Neural cell (in vitro differentiated cells): Measurements from ENCODE around the gene FFAR3. TPM values are rescaled to one million over a fixed set of nuclear protein-coding genes. Genes with fewer than 3 reads are reported as not detected.

ENCODE experiments used
- H2AFZ ChIP-seq: fragments of 200-600, 300-800 bp; sonication (generic), shearing (Covaris generic); 2 replicates; pipeline ENCODE4 v1.6.0; 2014; ENCODE audit warnings: low read depth, mild to moderate bottlenecking, antibody characterized with exemption, low read length, moderate library complexity
- H3F3A ChIP-seq: fragments of 200-600 bp; shearing (Covaris generic); 2 replicates; pipeline ENCODE4 v1.6.1; 2016; ENCODE audit warnings: mild to moderate bottlenecking, moderate library complexity, mixed read lengths, antibody characterized with exemption, low read length; ENCODE audit not compliant: insufficient read depth, poor library complexity, severe bottlenecking
- H3K27ac ChIP-seq: fragments of 200-600, 300-800 bp; sonication (generic), shearing (Covaris generic); 2 replicates; pipeline ENCODE4 v1.5.1; 2014; ENCODE audit warnings: mild to moderate bottlenecking, low read length, moderate library complexity
- H3K27me3 ChIP-seq: fragments of 300-800, 200-600 bp; sonication (generic), shearing (Covaris generic); 2 replicates; pipeline ENCODE4 v1.6.0; 2014; ENCODE audit warnings: mild to moderate bottlenecking, low read depth, low read length, moderate library complexity; ENCODE audit not compliant: insufficient read depth
- H3K36me3 ChIP-seq: fragments of 300-800, 200-600 bp; sonication (generic), shearing (Covaris generic); 2 replicates; pipeline ENCODE4 v1.5.1; 2014; ENCODE audit warnings: mild to moderate bottlenecking, antibody characterized with exemption, low read length, moderate library complexity; ENCODE audit not compliant: insufficient read depth
- H3K4me2 ChIP-seq: fragments of 300-800, 200-600 bp; sonication (generic), shearing (Covaris generic); 2 replicates; pipeline ENCODE4 v1.6.0; 2014; ENCODE audit warnings: mild to moderate bottlenecking, low read length
- H3K4me3 ChIP-seq: fragments of 300-800, 200-600 bp; sonication (generic), shearing (Covaris generic); 2 replicates; pipeline ENCODE4 v1.5.1; 2014; ENCODE audit warnings: mild to moderate bottlenecking, low read length, moderate library complexity
- H3K79me2 ChIP-seq: fragments of 200-600 bp; shearing (Covaris generic); replicated peaks from 2 replicates; pipeline ENCODE4 v1.6.0; 2014; ENCODE audit warnings: mild to moderate bottlenecking, low read length, moderate library complexity; ENCODE audit not compliant: insufficient read depth
- H3K9ac ChIP-seq: fragments of 300-800, 200-600 bp; sonication (generic), shearing (Covaris generic); 2 replicates; pipeline ENCODE4 v1.6.1; 2016; ENCODE audit warnings: mild to moderate bottlenecking, low read length, mixed read lengths
- H3K9me2 ChIP-seq: fragments of 200-600 bp; shearing (Covaris generic); 2 replicates; pipeline ENCODE4 v1.6.1; 2016; ENCODE audit warnings: mild to moderate bottlenecking, low read length, mixed read lengths; ENCODE audit not compliant: insufficient read depth
- H3K9me3 ChIP-seq: fragments of 200-600, 300-800 bp; sonication (generic), shearing (Covaris generic); 2 replicates; pipeline ENCODE4 v1.6.1; 2016; ENCODE audit warnings: mild to moderate bottlenecking, mixed run types, low read length, moderate library complexity, mixed read lengths
- H4K20me1 ChIP-seq: fragments of 200-600 bp; shearing (Covaris generic); 2 replicates; pipeline ENCODE4 v1.6.1; 2016; ENCODE audit warnings: mild to moderate bottlenecking, mixed run types; ENCODE audit not compliant: insufficient read depth
- CTCF ChIP-seq: fragments of 450-650 bp; IDR thresholded peaks from 2 replicates; pipeline ENCODE4 v1.5.1; 2014; ENCODE audit warnings: antibody characterized with exemption, mild to moderate bottlenecking, moderate library complexity; ENCODE audit not compliant: poor library complexity, severe bottlenecking
- EP300 ChIP-seq: fragments of 450-650 bp; conservative IDR thresholded peaks from 2 replicates; pipeline ENCODE4 v1.6.1; 2014; ENCODE audit warnings: antibody characterized with exemption, mild to moderate bottlenecking, moderate library complexity; ENCODE audit not compliant: poor library complexity, severe bottlenecking
- EZH2 ChIP-seq: fragments of 200-600, 300-800 bp; shearing (Covaris generic), sonication (generic); IDR thresholded peaks from 2 replicates; pipeline ENCODE4 v1.6.1; 2014; ENCODE audit warnings: antibody characterized with exemption, low read length, borderline replicate concordance, mild to moderate bottlenecking; ENCODE audit not compliant: insufficient read depth, poor library complexity, severe bottlenecking
- MXI1 ChIP-seq: fragments of 450-650 bp; conservative IDR thresholded peaks from 2 replicates; pipeline ENCODE4 v1.6.1; 2014; ENCODE audit warnings: antibody characterized with exemption, mild to moderate bottlenecking; ENCODE audit not compliant: poor library complexity, severe bottlenecking
- POLR2AphosphoS5 ChIP-seq: IDR thresholded peaks from 2 replicates; pipeline ENCODE4 v1.6.1; 2012
- RAD21 ChIP-seq: fragments of 450-650 bp; conservative IDR thresholded peaks from 2 replicates; pipeline ENCODE4 v1.6.1; 2014; ENCODE audit warnings: antibody characterized with exemption, mild to moderate bottlenecking, moderate library complexity
- REST ChIP-seq: IDR thresholded peaks from 2 replicates; pipeline ENCODE4 v1.6.1; 2012; ENCODE audit warnings: borderline replicate concordance
- SMC3 ChIP-seq: fragments of 450-650 bp; conservative IDR thresholded peaks from 2 replicates; pipeline ENCODE4 v1.6.1; 2014; ENCODE audit warnings: antibody characterized with exemption, mild to moderate bottlenecking, moderate library complexity; ENCODE audit not compliant: poor library complexity
- TAF1 ChIP-seq: IDR thresholded peaks from 2 replicates; pipeline ENCODE4 v1.6.1; 2012; ENCODE audit warnings: low read depth
- polyA plus RNA-seq: library from polyadenylated mRNA; depleted of rRNA; stranded (reverse); fragments of >200 nt; gene quantifications from 2 replicates; pipeline ENCODE4 v1.2.3, GENCODE V29; 2014

The FFAR3 gene
- polyA plus RNA-seq, 1 donor from 2014 or later = not detected

GRCh38 chr19:35369522-35369921 is 11.3 kb downstream of the FFAR3 start:
- H3K79me2 ChIP-seq = no peaks in the 10 kb centered on the region
- H3K4me2 ChIP-seq = no peak overlapping the region
- H3K9ac ChIP-seq = no peak overlapping the region
- no peak overlapping the region for H2AFZ ChIP-seq
- H3F3A ChIP-seq = no peaks in the 10 kb centered on the region
- H4K20me1 ChIP-seq = no peaks in the 10 kb centered on the region
- H3K9me2 ChIP-seq = no peaks in the 10 kb centered on the region
- H3K36me3 ChIP-seq = no peaks in the 10 kb centered on the region
- TF ChIP-seq TAF1 (no peak), POLR2AphosphoS5 (no peak), RAD21 (no peak), CTCF (no peak), EZH2 (no peak), REST (no peak), MXI1 (no peak), EP300 (no peak), SMC3 (no peak)
- H3K9me3 ChIP-seq = no peaks in the 10 kb centered on the region
- H3K27me3 ChIP-seq = no peaks in the 10 kb centered on the region
- no peak overlapping the region for H3K27ac ChIP-seq
- no peak overlapping the region for H3K4me3 ChIP-seq

- Histone ChIP-seq H3F3A (no peaks in the 10 kb centered on the region), H3K27ac (no peak within 1 kb of the TSS), H3K27me3 (no peaks in the 10 kb centered on the region), H3K9me2 (no peaks in the 10 kb centered on the region), H3K4me3 (no peak within 1 kb of the TSS), H3K4me2 (no peak within 1 kb of the TSS), H3K36me3 (no peaks in the 10 kb centered on the region), H3K9ac (no peak within 1 kb of the TSS), H3K79me2 (no peaks in the 10 kb centered on the region), H2AFZ (no peak within 1 kb of the TSS), H3K9me3 (no peaks in the 10 kb centered on the region), H4K20me1 (no peaks in the 10 kb centered on the region)
- TF ChIP-seq REST (no peak), MXI1 (no peak), EP300 (no peak), EZH2 (no peak), RAD21 (no peak), SMC3 (no peak)
Observed at GRCh38 chr19:35370722-35371121, 12.5 kb downstream of the FFAR3 start, which contains the start of gene GPR42. TSS of gene GPR42 (plus strand) at chr19:35371068. CDS start at chr19:35371360, 292 bp downstream.
